GM12878 (cell line): ENCODE measurements around the gene PAQR8. TPM values are rescaled to one million over a fixed set of nuclear protein-coding genes. Genes with fewer than 3 reads are reported as not detected.
A peak's percentile ranks its signal among the peaks of the same experiment; 100 is the strongest.

Experiments
- ATAC-seq: fragments of 200-7000 bp; cut with Tn5 transposase; 3 replicates; pipeline ENCODE4 v1.9.1; 2020; ENCODE audit warnings: mild to moderate bottlenecking, moderate library complexity
- BruUV-seq: library from RNA; stranded (reverse); fragments of 400-500 nt; replicated peaks from 2 replicates; lab custom pipeline; 2021; lab: Mats Ljungman, UMichigan
- CTCF ChIA-PET: fragments of 300-600 bp; sonication (Branson Sonifier 250); formaldehyde crosslinking; extraction: SDS; loops from one replicate; lab custom pipeline; 2021; ENCODE audit warnings: inconsistent platforms; lab: Yijun Ruan, JAX
- POLR2A ChIA-PET: fragments of 350-600 bp; formaldehyde crosslinking; extraction: SDS; loops from one replicate; lab custom pipeline; 2021; ENCODE audit warnings: inconsistent platforms; lab: Charles Lee
- RAD21 ChIA-PET: fragments of 300-600 bp; sonication (Branson Sonifier 250); formaldehyde crosslinking; loops from one replicate; lab custom pipeline; 2023; ENCODE audit warnings: antibody characterized with exemption; ENCODE audit not compliant: unreplicated experiment; lab: Charles Lee
- SMC1A ChIA-PET: fragments of 300-600 bp; sonication (Branson Sonifier 250); formaldehyde crosslinking; loops from one replicate; lab custom pipeline; 2023; ENCODE audit not compliant: unreplicated experiment, uncharacterized antibody; lab: Charles Lee
- DNase-seq: peaks from one replicate; pipeline ENCODE4 v3.0.0-alpha.2; 2011; ENCODE audit warnings: low read depth, low spot score
- FAIRE-seq: peaks from 3 replicates; lab custom pipeline; 2011; peaks lifted over from hg19 to GRCh38; lab: Jason Lieb, UNC
- H2AFZ ChIP-seq: 2 replicates; pipeline ENCODE4 v1.6.0; 2011; ENCODE audit warnings: low read depth, low read length, control low read depth; ENCODE audit not compliant: control insufficient read depth
- H3K27ac ChIP-seq: 2 replicates; pipeline ENCODE4 v1.5.1; 2011; ENCODE audit warnings: control low read depth; ENCODE audit not compliant: control insufficient read depth, insufficient read depth
- H3K27me3 ChIP-seq, 2 experiments: replicated peaks in 1 of 2; 2 replicates each; pipeline versions ENCODE4 v1.6.0 to v1.6.1; 2011; ENCODE audit warnings: low read length in 1 of 2; ENCODE audit not compliant: control insufficient read depth in 2 of 2, insufficient read depth in 2 of 2
- H3K36me3 ChIP-seq, 2 experiments: 2 replicates each; pipeline ENCODE4 v1.5.1; 2011; ENCODE audit warnings: low read length in 1 of 2; ENCODE audit not compliant: control insufficient read depth in 2 of 2, insufficient read depth in 2 of 2
- H3K4me1 ChIP-seq: 2 replicates; pipeline ENCODE4 v1.6.1; 2011; ENCODE audit warnings: mild to moderate bottlenecking, low read length, moderate library complexity, mixed read lengths; ENCODE audit not compliant: control insufficient read depth, insufficient read depth
- H3K4me2 ChIP-seq: 2 replicates; pipeline ENCODE4 v1.6.0; 2011; ENCODE audit warnings: control low read depth; ENCODE audit not compliant: control insufficient read depth, insufficient read depth
- H3K4me3 ChIP-seq: fragments of 200-600 bp; sonication (generic); 2 replicates; pipeline ENCODE4 v1.5.1; 2016
- H3K79me2 ChIP-seq: 2 replicates; pipeline ENCODE4 v1.6.0; 2011; ENCODE audit warnings: low read length; ENCODE audit not compliant: control insufficient read depth, insufficient read depth
- H3K9ac ChIP-seq: 2 replicates; pipeline ENCODE4 v1.8.0; 2011; ENCODE audit warnings: low read length, control low read depth, mixed read lengths; ENCODE audit not compliant: control insufficient read depth, insufficient read depth
- H3K9me3 ChIP-seq: replicated peaks from 3 replicates; pipeline ENCODE4 v1.5.1; 2011; ENCODE audit warnings: mild to moderate bottlenecking, low read length; ENCODE audit not compliant: control insufficient read depth, insufficient read depth
- H4K20me1 ChIP-seq: 2 replicates; pipeline ENCODE4 v1.6.0; 2011; ENCODE audit not compliant: control insufficient read depth, insufficient read depth
- ATF7 ChIP-seq: fragments of 450-650 bp; IDR thresholded peaks from 2 replicates; pipeline ENCODE4 v1.6.1; 2016; ENCODE audit warnings: low read depth, mild to moderate bottlenecking
- BHLHE40 ChIP-seq, 2 experiments: fragments of 450-650 bp in 1 of 2; IDR thresholded peaks; 2 replicates each; pipeline ENCODE4 v1.6.1; 2011 to 2017; ENCODE audit warnings: low read depth in 2 of 2, borderline replicate concordance in 1 of 2, improper control_type of control experiment in 1 of 2, low read length in 1 of 2, mild to moderate bottlenecking in 1 of 2
- DPF2 ChIP-seq: fragments of 450-650 bp; IDR thresholded peaks from 2 replicates; pipeline ENCODE4 v1.6.1; 2017; ENCODE audit warnings: mild to moderate bottlenecking
- FOXM1 ChIP-seq: IDR thresholded peaks from 2 replicates; pipeline ENCODE4 v1.6.1; 2012; ENCODE audit warnings: low read depth, mild to moderate bottlenecking, inconsistent platforms, low read length, moderate library complexity
- IRF4 ChIP-seq: IDR thresholded peaks from 2 replicates; pipeline ENCODE4 v1.6.1; 2011; ENCODE audit warnings: low read depth, low read length
- NR2F1 ChIP-seq: fragments of 450-650 bp; conservative IDR thresholded peaks from 2 replicates; pipeline ENCODE4 v1.6.1; 2017; ENCODE audit warnings: mild to moderate bottlenecking
- PAX5 ChIP-seq: IDR thresholded peaks from 2 replicates; pipeline ENCODE4 v1.6.1; 2011; ENCODE audit warnings: low read depth, low read length, borderline replicate concordance
- POLR2A ChIP-seq: IDR thresholded peaks from 2 replicates; pipeline ENCODE4 v1.6.1; 2011; ENCODE audit warnings: low read depth, mild to moderate bottlenecking, low read length
- POU2F2 ChIP-seq: IDR thresholded peaks from 3 replicates; pipeline ENCODE4 v1.6.1; 2011; ENCODE audit warnings: low read depth, mild to moderate bottlenecking, low read length, borderline replicate concordance
- RAD21 ChIP-seq: IDR thresholded peaks from 2 replicates; pipeline ENCODE4 v1.6.1; 2011; ENCODE audit warnings: mild to moderate bottlenecking, low read depth, low read length, moderate library complexity; ENCODE audit not compliant: insufficient read depth
- SMC3 ChIP-seq: IDR thresholded peaks from 2 replicates; pipeline ENCODE4 v1.6.1; 2011; ENCODE audit warnings: low read length, improper control_type of control experiment, borderline replicate concordance
- TBL1XR1 ChIP-seq: IDR thresholded peaks from 2 replicates; pipeline ENCODE4 v1.6.1; 2012; ENCODE audit warnings: low read depth, low read length, improper control_type of control experiment
- YY1 ChIP-seq: IDR thresholded peaks from 2 replicates; pipeline ENCODE4 v1.6.1; 2011; ENCODE audit warnings: low read depth, mild to moderate bottlenecking, low read length
- ZNF24 ChIP-seq: fragments of 450-650 bp; IDR thresholded peaks from 2 replicates; pipeline ENCODE4 v1.6.1; 2017; ENCODE audit warnings: antibody characterized with exemption, mild to moderate bottlenecking
- WGBS: methylation state at CpG from one replicate; pipeline ENCODE4 v1.1.6; 2016; ENCODE audit warnings: low lambda C conversion rate; ENCODE audit not compliant: insufficient replicate concordance, insufficient coverage; ENCODE audit errors: missing lambda C conversion rate; 5-methylcytosine and 5-hydroxymethylcytosine counted together
- in situ Hi-C: fragments of 300-500 bp; cut with MboI; formaldehyde crosslinking; loops from 9 replicates; pipeline ENCODE4 v1.14.3; 2018; ENCODE audit warnings: mixed read lengths
- intact Hi-C: fragments of 100-400 bp; cut with micrococcal nuclease; formaldehyde crosslinking; loops from one replicate; pipeline ENCODE4 v1.14.2; 2022; ENCODE audit not compliant: unreplicated experiment
- polyA plus RNA-seq, 11 experiments: library from polyadenylated mRNA; depleted of rRNA in 4 of 11; unstranded in 6 of 11; stranded (reverse) in 5 of 11; fragments of >200 nt; fragmentation: Nextera tagmentation in 4 of 11; fragmentation: Illumina TruSeq in 1 of 11; extraction: Ambion mirVana in 4 of 11; extraction: Trizol in 1 of 11; gene quantifications; 1 replicate in 1 of 11; 2 replicates in 10 of 11; pipeline versions ENCODE4 v1.2.1 to v1.2.3, GENCODE V29; 2011 to 2016; ENCODE audit warnings: inconsistent platforms in 2 of 11, missing spikeins in 2 of 11, low read depth in 1 of 11
- total RNA-seq, 4 experiments: library from RNA; depleted of rRNA in 3 of 4; stranded (reverse); fragments of >200 nt in 3 of 4; fragmentation: Illumina TruSeq in 1 of 4; extraction: Trizol in 1 of 4; gene quantifications; 2 replicates each; pipeline versions ENCODE4 v1.2.1 to v1.2.3, GENCODE V29; 2013 to 2021
- TF ChIP-seq, protein P1 (sequence below), 3 experiments: IDR thresholded peaks in 2 of 3; conservative IDR thresholded peaks in 1 of 3; 2 replicates each; pipeline ENCODE4 v1.5.1; 2011; ENCODE audit warnings: low read depth in 3 of 3, low read length in 3 of 3, mild to moderate bottlenecking in 3 of 3, control low read depth in 2 of 3, moderate library complexity in 2 of 3, inconsistent platforms in 1 of 3, mixed read lengths in 1 of 3; ENCODE audit not compliant: control insufficient read depth in 2 of 3, insufficient read depth in 1 of 3; ENCODE audit errors: extremely low read depth in 1 of 3

PAQR8 gene
- total and polyA plus RNA-seq, 10 of the 15 experiments (the other 5 are each of a cell fraction or from before 2014, with no cell fraction given): 3.9 to 22.4 (median 14.6) TPM

DNA sequence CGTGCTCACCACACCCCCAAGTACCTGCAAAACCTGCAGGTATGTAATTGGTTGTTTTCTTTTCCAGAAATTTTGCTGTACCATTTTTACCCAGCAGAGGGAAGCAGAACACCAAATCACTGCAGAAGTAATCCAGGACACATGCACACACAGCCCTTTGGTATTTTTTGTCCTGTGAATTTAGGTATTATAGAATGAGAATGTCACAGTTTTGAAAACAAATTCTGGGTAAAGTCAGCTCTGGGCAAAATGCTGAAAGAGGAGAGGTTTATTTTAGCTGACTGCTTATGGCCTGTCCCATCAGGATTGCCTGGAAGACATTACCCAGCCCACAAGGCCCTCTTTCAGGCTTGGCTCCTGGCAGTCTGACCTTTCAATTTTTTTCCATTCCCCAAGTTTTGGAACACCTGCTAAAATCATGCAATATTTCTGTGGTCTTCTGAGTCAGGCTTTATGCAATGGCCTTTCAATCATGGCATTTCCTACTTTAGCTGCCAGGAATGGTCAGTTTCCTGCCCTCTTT lies 54.7 kb downstream of the PAQR8 start:
- Histone ChIP-seq H4K20me1 (no peaks in the 10 kb centered on the region), H3K27me3 (no peaks in the 10 kb centered on the region), H3K4me3 (no peak overlapping the region), H3K9ac (no peak overlapping the region), H3K79me2 (no peaks in the 10 kb centered on the region; the same call in 1 of the 2 replicates), H3K4me2 (no peak overlapping the region), H3K27ac (no peak overlapping the region), H2AFZ (peak overlapping the region; percentile 25; the same call in 1 of the 2 replicates), H3K9me3 (no peaks in the 10 kb centered on the region), H3K4me1 (peaks cover 18% of the 10 kb centered on the region), H3K36me3 (no peaks in the 10 kb centered on the region)
- ChIA-PET SMC1A (interaction anchor here (0.6 to 13.5 kb wide), 26 partner anchors 9 to 266 kb away, joined by 3 to 249 read pairs (median 6); partner anchors contain the start of gene MCM3), CTCF (interaction anchor here (0.6 to 11.2 kb wide), 35 partner anchors 9 to 280 kb away, joined by 3 to 137 read pairs (median 7); partner anchors contain the start of genes MCM3 and TRAM2), RAD21 (interaction anchor here (0.7 to 8.0 kb wide), 18 partner anchors 11 to 251 kb away, joined by 3 to 124 read pairs (median 6); partner anchors contain the start of gene MCM3), POLR2A (interaction anchor here (1.4 to 3.0 kb wide), 2 partner anchors 77 to 246 kb away, joined by 4 to 17 read pairs; no protein-coding TSS in a partner anchor)
- peak; percentile 61 for DNase-seq
- intact Hi-C loops: loop anchor here (1.0 kb wide), 2 partner anchors 182 to 247 kb away; no protein-coding TSS in a partner anchor
- 0% methylated on average over 1 of the region's 1 CpG for WGBS
- no peak for FAIRE-seq
- ATAC-seq: peak; percentile 48
- in situ Hi-C loops: loop anchor here (5.0 kb wide), 3 partner anchors 81 to 246 kb away; partner anchors contain the start of gene TRAM2
- TF ChIP-seq RAD21 (peak; percentile 100), PAX5 (no peak), ZNF24 (peak; percentile 33; the same call in 1 of the 2 replicates), FOXM1 (0 out of 2 replicates have a peak, but pooled peaks have one; percentile 33), DPF2 (no peak), POLR2A (no peak), POU2F2 (peak; percentile 19; the same call in 1 of the 3 replicates), ATF7 (peak; percentile 9; the same call in 1 of the 2 replicates), SMC3 (peak; percentile 99), NR2F1 (no peak), TBL1XR1 (0 out of 2 replicates have a peak, but pooled peaks have one; percentile 18), BHLHE40 (IDR thresholded peaks at IDR 0.05; ENCODE audit: borderline replicate concordance in 1 of 2, low read depth in 2 of 2, low read length in 1 of 2) (peak in 1 of 2 experiments; percentile 83; a peak in 2 of 4 replicates), IRF4 (0 out of 2 replicates have a peak, but pooled peaks have one; percentile 23), YY1 (0 out of 2 replicates have a peak, but pooled peaks have one; percentile 49)
- TF ChIP-seq, protein P1, sequence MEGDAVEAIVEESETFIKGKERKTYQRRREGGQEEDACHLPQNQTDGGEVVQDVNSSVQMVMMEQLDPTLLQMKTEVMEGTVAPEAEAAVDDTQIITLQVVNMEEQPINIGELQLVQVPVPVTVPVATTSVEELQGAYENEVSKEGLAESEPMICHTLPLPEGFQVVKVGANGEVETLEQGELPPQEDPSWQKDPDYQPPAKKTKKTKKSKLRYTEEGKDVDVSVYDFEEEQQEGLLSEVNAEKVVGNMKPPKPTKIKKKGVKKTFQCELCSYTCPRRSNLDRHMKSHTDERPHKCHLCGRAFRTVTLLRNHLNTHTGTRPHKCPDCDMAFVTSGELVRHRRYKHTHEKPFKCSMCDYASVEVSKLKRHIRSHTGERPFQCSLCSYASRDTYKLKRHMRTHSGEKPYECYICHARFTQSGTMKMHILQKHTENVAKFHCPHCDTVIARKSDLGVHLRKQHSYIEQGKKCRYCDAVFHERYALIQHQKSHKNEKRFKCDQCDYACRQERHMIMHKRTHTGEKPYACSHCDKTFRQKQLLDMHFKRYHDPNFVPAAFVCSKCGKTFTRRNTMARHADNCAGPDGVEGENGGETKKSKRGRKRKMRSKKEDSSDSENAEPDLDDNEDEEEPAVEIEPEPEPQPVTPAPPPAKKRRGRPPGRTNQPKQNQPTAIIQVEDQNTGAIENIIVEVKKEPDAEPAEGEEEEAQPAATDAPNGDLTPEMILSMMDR (IDR thresholded peaks at IDR 0.05 in 2 of 3, conservative IDR thresholded peaks at IDR 0.05 in 1 of 3; ENCODE audit: control insufficient read depth in 2 of 3, extremely low read depth in 1 of 3, insufficient read depth in 1 of 3, low read depth in 3 of 3, low read length in 3 of 3): peak; percentile 74 to 88 (median 82)
- BruUV-seq: no TSS peak
